ENCODE results near the gene CACNA1C. TPM values are rescaled to one million over a fixed set of nuclear protein-coding genes. Genes with fewer than 3 reads are reported as not detected.

Gene CACNA1C
- total RNA-seq, 1 experiment from 2014 or later, result not detected

DNA sequence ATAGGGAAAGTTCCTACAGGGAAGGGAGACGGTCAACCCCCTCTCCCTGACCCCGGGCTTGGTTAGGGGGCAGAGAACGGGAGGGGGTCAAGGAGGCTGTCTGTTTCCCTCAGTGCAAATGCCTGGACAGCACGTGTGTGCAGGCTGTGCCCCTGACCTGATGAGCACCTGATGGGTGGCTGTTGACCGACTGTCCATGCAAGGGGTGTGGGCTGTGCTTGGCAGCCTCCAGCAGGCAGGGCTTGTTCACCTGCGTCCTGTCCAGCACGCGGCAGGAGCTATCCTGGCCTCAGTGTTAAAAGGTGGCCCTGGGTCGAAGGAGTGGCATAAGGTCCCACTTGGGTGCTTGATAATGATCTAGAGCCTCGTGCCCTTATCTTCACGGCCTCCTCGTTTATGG, 221.0 kb downstream of the CACNA1C start:
- BruUV-seq (replicated peaks), result no TSS peak
- Histone ChIP-seq H3K9me2 (ENCODE audit: insufficient read depth) (no peaks in the 10 kb centered on the region), H3K27me3 (ENCODE audit: insufficient read depth, low read depth) (peaks cover 97% of the 10 kb centered on the region), H3K27ac (no peak overlapping the region), H3F3A (ENCODE audit: insufficient read depth, low read depth) (no peaks in the 10 kb centered on the region), H3K4me2 (no peak overlapping the region), H3K4me3 (no peak overlapping the region), H3K79me2 (ENCODE audit: low read depth) (no peaks in the 10 kb centered on the region), H4K20me1 (ENCODE audit: insufficient read depth) (no peaks in the 10 kb centered on the region), H3K4me1 (replicated peaks; ENCODE audit: insufficient read depth) (no peaks in the 10 kb centered on the region), H3K9me3 (ENCODE audit: insufficient read depth, low read depth) (no peaks in the 10 kb centered on the region), H3K36me3 (ENCODE audit: low read depth) (no peaks in the 10 kb centered on the region), H2AFZ (no peak overlapping the region)
- intact Hi-C loops (cut with micrococcal nuclease; ENCODE audit: unreplicated experiment), result no loop called here
- CTCF ChIA-PET, result no interaction called here
- DNase-seq, result no peak
- POLR2A ChIA-PET (ENCODE audit: unreplicated experiment), result interaction anchor here (0.6 kb wide), 1 partner anchor 603 kb away, joined by 5 read pairs; no protein-coding TSS in a partner anchor
- TF ChIP-seq EZH2 (IDR thresholded peaks at IDR 0.05; ENCODE audit: low read depth), result no peak
- TF ChIP-seq, protein P1, sequence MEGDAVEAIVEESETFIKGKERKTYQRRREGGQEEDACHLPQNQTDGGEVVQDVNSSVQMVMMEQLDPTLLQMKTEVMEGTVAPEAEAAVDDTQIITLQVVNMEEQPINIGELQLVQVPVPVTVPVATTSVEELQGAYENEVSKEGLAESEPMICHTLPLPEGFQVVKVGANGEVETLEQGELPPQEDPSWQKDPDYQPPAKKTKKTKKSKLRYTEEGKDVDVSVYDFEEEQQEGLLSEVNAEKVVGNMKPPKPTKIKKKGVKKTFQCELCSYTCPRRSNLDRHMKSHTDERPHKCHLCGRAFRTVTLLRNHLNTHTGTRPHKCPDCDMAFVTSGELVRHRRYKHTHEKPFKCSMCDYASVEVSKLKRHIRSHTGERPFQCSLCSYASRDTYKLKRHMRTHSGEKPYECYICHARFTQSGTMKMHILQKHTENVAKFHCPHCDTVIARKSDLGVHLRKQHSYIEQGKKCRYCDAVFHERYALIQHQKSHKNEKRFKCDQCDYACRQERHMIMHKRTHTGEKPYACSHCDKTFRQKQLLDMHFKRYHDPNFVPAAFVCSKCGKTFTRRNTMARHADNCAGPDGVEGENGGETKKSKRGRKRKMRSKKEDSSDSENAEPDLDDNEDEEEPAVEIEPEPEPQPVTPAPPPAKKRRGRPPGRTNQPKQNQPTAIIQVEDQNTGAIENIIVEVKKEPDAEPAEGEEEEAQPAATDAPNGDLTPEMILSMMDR (conservative IDR thresholded peaks at IDR 0.05), result no peak

DNA sequence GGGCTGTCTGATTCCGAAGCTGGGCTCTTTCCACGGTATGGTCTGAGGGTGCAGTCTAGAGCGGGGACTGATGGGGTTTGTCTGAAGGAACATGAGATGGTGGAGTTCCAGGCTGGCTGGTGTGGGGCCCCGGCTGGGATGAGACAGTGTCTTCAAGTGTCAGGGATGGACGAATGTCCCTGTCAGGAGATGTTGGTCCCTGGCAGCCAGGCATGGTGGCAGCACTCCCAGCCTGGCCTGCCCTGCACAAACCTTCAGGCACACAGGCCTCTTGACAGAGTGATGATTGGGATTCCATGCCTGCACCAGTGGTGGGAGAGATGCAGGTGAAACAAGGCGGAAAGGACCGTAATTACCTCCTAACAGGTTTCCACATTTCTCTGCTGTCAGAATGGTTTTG, 221.9 kb downstream of the CACNA1C start:
- no TSS peak for BruUV-seq (replicated peaks)
- intact Hi-C loops (cut with micrococcal nuclease; ENCODE audit: unreplicated experiment), result no loop called here
- ChIA-PET CTCF (no interaction called here), POLR2A (ENCODE audit: unreplicated experiment) (no interaction called here)
- Histone ChIP-seq H3K4me1 (replicated peaks; ENCODE audit: insufficient read depth) (no peaks in the 10 kb centered on the region), H3K4me2 (no peak overlapping the region), H3F3A (ENCODE audit: insufficient read depth, low read depth) (no peaks in the 10 kb centered on the region), H4K20me1 (ENCODE audit: insufficient read depth) (no peaks in the 10 kb centered on the region), H3K27me3 (ENCODE audit: insufficient read depth, low read depth) (peaks cover 93% of the 10 kb centered on the region), H3K36me3 (ENCODE audit: low read depth) (no peaks in the 10 kb centered on the region), H3K79me2 (ENCODE audit: low read depth) (no peaks in the 10 kb centered on the region), H3K9me3 (ENCODE audit: insufficient read depth, low read depth) (no peaks in the 10 kb centered on the region), H3K27ac (no peak overlapping the region), H3K9me2 (ENCODE audit: insufficient read depth) (no peaks in the 10 kb centered on the region), H3K4me3 (no peak overlapping the region), H2AFZ (no peak overlapping the region)
- TF ChIP-seq EZH2 (IDR thresholded peaks at IDR 0.05; ENCODE audit: low read depth), result no peak
- TF ChIP-seq, protein P1 (conservative IDR thresholded peaks at IDR 0.05), result no peak
- DNase-seq, result no peak

GRCh38 chr12:2276288-2277033, 223.7 kb downstream of the CACNA1C start:
- Histone ChIP-seq H3K4me2 (no peak overlapping the region), H3K4me3 (no peak overlapping the region), H3K9me3 (ENCODE audit: insufficient read depth, low read depth) (no peaks in the 10 kb centered on the region), H3F3A (ENCODE audit: insufficient read depth, low read depth) (no peaks in the 10 kb centered on the region), H3K27ac (no peak overlapping the region), H3K9me2 (ENCODE audit: insufficient read depth) (no peaks in the 10 kb centered on the region), H2AFZ (no peak overlapping the region), H4K20me1 (ENCODE audit: insufficient read depth) (no peaks in the 10 kb centered on the region), H3K79me2 (ENCODE audit: low read depth) (no peaks in the 10 kb centered on the region), H3K36me3 (ENCODE audit: low read depth) (no peaks in the 10 kb centered on the region), H3K27me3 (ENCODE audit: insufficient read depth, low read depth) (peaks cover 93% of the 10 kb centered on the region), H3K4me1 (replicated peaks; ENCODE audit: insufficient read depth) (no peaks in the 10 kb centered on the region)
- DNase-seq, result no peak
- intact Hi-C loops (cut with micrococcal nuclease; ENCODE audit: unreplicated experiment), result no loop called here
- BruUV-seq (replicated peaks), result no TSS peak
- ChIA-PET CTCF (no interaction called here), POLR2A (ENCODE audit: unreplicated experiment) (no interaction called here)
- no peak for TF ChIP-seq EZH2 (IDR thresholded peaks at IDR 0.05; ENCODE audit: low read depth)
- TF ChIP-seq, protein P1 (conservative IDR thresholded peaks at IDR 0.05), result no peak

Data from PC-9 (cell line).